ENCODE results near the gene CNBP.

The CNBP gene

GRCh38 chr3:129121016-129121791 is 62.5 kb downstream of the CNBP start:
- ChIA-PET CTCF (interaction anchor here (0.8 to 8.1 kb wide), 10 partner anchors 13 to 151 kb away, joined by 3 to 55 read pairs (median 3); no protein-coding TSS in a partner anchor), POLR2A (interaction anchor here (0.6 to 1.4 kb wide), 6 partner anchors 9 to 128 kb away, joined by 3 to 4 read pairs (median 3); partner anchors contain the start of genes CNBP and COPG1)
- H3K4me3 ChIP-seq (ENCODE audit: low read depth, low read length), result peak overlapping the region; percentile 85
- TF ChIP-seq CTCF (IDR thresholded peaks at IDR 0.05; ENCODE audit: insufficient read depth, low read length, missing control alignments), result no peak
- no peak for DNase-seq (ENCODE audit: low read depth, low spot score)

GRCh38 chr3:129120254-129121004 is 63.3 kb downstream of the CNBP start:
- POLR2A ChIA-PET, result interaction anchor here (0.6 to 1.0 kb wide), 4 partner anchors 8 to 76 kb away, joined by 3 read pairs; no protein-coding TSS in a partner anchor
- TF ChIP-seq CTCF (IDR thresholded peaks at IDR 0.05; ENCODE audit: insufficient read depth, low read length, missing control alignments), result peak; percentile 39
- peak; percentile 50 for DNase-seq (ENCODE audit: low read depth, low spot score)
- CTCF ChIA-PET, result interaction anchor here (0.8 to 8.1 kb wide), 8 partner anchors 12 to 150 kb away, joined by 3 to 55 read pairs (median 3); no protein-coding TSS in a partner anchor
- H3K4me3 ChIP-seq (ENCODE audit: low read depth, low read length), result peak overlapping the region; percentile 85

- TF ChIP-seq CTCF (IDR thresholded peaks at IDR 0.05; ENCODE audit: insufficient read depth, low read length, missing control alignments), result no peak
- DNase-seq (ENCODE audit: low read depth, low spot score), result no peak
- POLR2A ChIA-PET, result interaction anchor here (1.0 kb wide), 1 partner anchor 24 kb away, joined by 3 read pairs; no protein-coding TSS in a partner anchor
- CTCF ChIA-PET, result interaction anchor here (1.5 to 8.1 kb wide), 5 partner anchors 34 to 149 kb away, joined by 3 to 55 read pairs (median 51); no protein-coding TSS in a partner anchor
- H3K4me3 ChIP-seq (ENCODE audit: low read depth, low read length), result peak overlapping the region; percentile 85
These were observed 64.2 kb downstream of the CNBP start for GRCh38 chr3:129119365-129120100.

GRCh38 chr3:129118745-129119144 is 65.0 kb downstream of the CNBP start:
- no peak for DNase-seq (ENCODE audit: low read depth, low spot score)
- H3K4me3 ChIP-seq (ENCODE audit: low read depth, low read length), result no peak overlapping the region
- no peak for TF ChIP-seq CTCF (IDR thresholded peaks at IDR 0.05; ENCODE audit: insufficient read depth, low read length, missing control alignments)
- ChIA-PET CTCF (interaction anchor here (1.2 to 8.1 kb wide), 5 partner anchors 12 to 148 kb away, joined by 4 to 55 read pairs (median 51); no protein-coding TSS in a partner anchor), POLR2A (interaction anchor here (0.6 kb wide), 1 partner anchor 34 kb away, joined by 3 read pairs; no protein-coding TSS in a partner anchor)
